Stomach smooth muscle (tissue), 2 donors: Measurements from ENCODE around the gene EFNB2.

Experiments used
- H3K27ac ChIP-seq: one replicate; pipeline ENCODE4 v1.7.0; 2013; ENCODE audit warnings: mild to moderate bottlenecking, low read length, inconsistent platforms
- H3K27me3 ChIP-seq, 2 donors: one replicate each; pipeline ENCODE4 v1.7.0; 2013; ENCODE audit warnings: low read length in 2 of 2; ENCODE audit not compliant: insufficient read depth in 2 of 2, control insufficient read depth in 1 of 2
- H3K36me3 ChIP-seq, 2 donors: one replicate each; pipeline ENCODE4 v1.7.0; 2013; ENCODE audit warnings: low read length in 2 of 2; ENCODE audit not compliant: control insufficient read depth in 2 of 2, insufficient read depth in 2 of 2
- H3K4me1 ChIP-seq: one replicate; pipeline ENCODE4 v1.7.0; 2013; ENCODE audit warnings: low read length; ENCODE audit not compliant: control insufficient read depth, insufficient read depth
- H3K4me3 ChIP-seq, 2 donors: one replicate each; pipeline ENCODE4 v1.7.0; 2013; ENCODE audit warnings: low read length in 2 of 2
- H3K9ac ChIP-seq, 2 donors: one replicate each; pipeline ENCODE4 v1.7.0; 2013; ENCODE audit warnings: low read length in 2 of 2, mild to moderate bottlenecking in 1 of 2
- H3K9me3 ChIP-seq, 2 donors: one replicate each; pipeline ENCODE4 v1.7.0; 2013; ENCODE audit warnings: low read length in 2 of 2; ENCODE audit not compliant: control insufficient read depth in 2 of 2
- donor health status: healthy.
- donor health status: Pancreatic carcinoma.

EFNB2 gene

GRCh38 chr13:106522898-106523525, 12.4 kb downstream of the EFNB2 start:
- H3K27ac ChIP-seq: peak overlapping the region; percentile 26
- H3K9ac ChIP-seq: peak overlapping the region in 1 of 2 donors; percentile 37
- peak overlapping the region in 1 of 2 donors; percentile 9 for H3K4me3 ChIP-seq
- no peaks in the 10 kb centered on the region for H3K27me3 ChIP-seq
- H3K4me1 ChIP-seq: peaks cover 30% of the 10 kb centered on the region
- no peaks in the 10 kb centered on the region for H3K9me3 ChIP-seq
- no peaks in the 10 kb centered on the region for H3K36me3 ChIP-seq

GRCh38 chr13:106522112-106522705, 13.3 kb downstream of the EFNB2 start:
- Histone ChIP-seq H3K9me3 (no peaks in the 10 kb centered on the region), H3K27ac (no peak overlapping the region), H3K4me1 (peaks cover 34% of the 10 kb centered on the region), H3K4me3 (no peak overlapping the region), H3K9ac (no peak overlapping the region), H3K36me3 (no peaks in the 10 kb centered on the region), H3K27me3 (no peaks in the 10 kb centered on the region)

DNA sequence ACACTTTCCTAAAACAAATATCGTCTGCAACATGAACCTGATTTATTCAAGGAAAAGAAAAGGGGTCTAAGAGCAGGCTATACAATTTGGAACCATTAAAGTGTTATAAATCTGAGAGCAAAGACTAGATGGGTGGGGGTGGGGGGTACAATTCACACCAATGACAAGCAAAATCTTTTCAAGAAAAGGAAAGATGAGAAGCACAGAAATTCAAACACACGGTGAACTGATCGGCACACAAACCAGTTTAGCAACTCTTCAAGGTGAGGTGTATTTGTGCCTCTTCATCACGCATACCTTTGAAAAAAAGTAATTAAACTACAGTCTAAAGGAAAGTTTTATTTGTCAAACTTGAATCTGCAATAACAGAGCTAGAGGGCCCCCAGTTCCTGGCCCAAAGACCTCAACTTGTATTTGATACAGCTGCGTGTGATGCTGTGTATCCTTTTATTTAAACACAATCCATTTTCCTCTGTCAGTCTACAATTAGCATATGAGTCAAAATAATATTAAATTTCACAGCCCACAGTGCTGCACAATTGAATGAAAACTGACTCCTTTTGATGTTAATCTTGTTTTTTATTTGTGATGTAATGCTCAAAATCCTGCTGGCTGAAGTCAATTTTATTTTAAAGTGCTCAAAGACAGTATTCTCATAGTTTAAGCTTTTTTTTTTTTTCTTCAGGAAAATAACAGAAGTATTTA, 14.2 kb downstream of the EFNB2 start:
- no peak overlapping the region for H3K4me3 ChIP-seq
- H3K36me3 ChIP-seq: no peaks in the 10 kb centered on the region
- no peak overlapping the region for H3K27ac ChIP-seq
- no peaks in the 10 kb centered on the region for H3K9me3 ChIP-seq
- H3K4me1 ChIP-seq: peaks cover 40% of the 10 kb centered on the region
- H3K27me3 ChIP-seq: no peaks in the 10 kb centered on the region
- no peak overlapping the region for H3K9ac ChIP-seq

- no peaks in the 10 kb centered on the region for H3K27me3 ChIP-seq
- no peak overlapping the region for H3K9ac ChIP-seq
- no peaks in the 10 kb centered on the region for H3K9me3 ChIP-seq
- H3K4me1 ChIP-seq: peaks cover 43% of the 10 kb centered on the region
- no peaks in the 10 kb centered on the region for H3K36me3 ChIP-seq
- no peak overlapping the region for H3K27ac ChIP-seq
- H3K4me3 ChIP-seq: peak overlapping the region in 1 of 2 donors; percentile 9
Measured at GRCh38 chr13:106520251-106521054, 15.0 kb downstream of the EFNB2 start.

- Histone ChIP-seq H3K4me3 (no peak overlapping the region), H3K4me1 (peaks cover 51% of the 10 kb centered on the region), H3K36me3 (no peaks in the 10 kb centered on the region), H3K27ac (no peak overlapping the region), H3K9ac (no peak overlapping the region), H3K9me3 (no peaks in the 10 kb centered on the region), H3K27me3 (no peaks in the 10 kb centered on the region)
Measured at GRCh38 chr13:106518512-106518911, 16.9 kb downstream of the EFNB2 start.

- H3K27me3 ChIP-seq: no peaks in the 10 kb centered on the region
- H3K9me3 ChIP-seq: no peaks in the 10 kb centered on the region
- peak overlapping the region in 1 of 2 donors; percentile 30 for H3K4me3 ChIP-seq
- no peak overlapping the region for H3K9ac ChIP-seq
- peaks cover 41% of the 10 kb centered on the region for H3K4me1 ChIP-seq
- H3K27ac ChIP-seq: peak overlapping the region; percentile 11
- H3K36me3 ChIP-seq: no peaks in the 10 kb centered on the region
Measured at GRCh38 chr13:106517109-106517847, 18.2 kb downstream of the EFNB2 start.

- Histone ChIP-seq H3K4me3 (peak overlapping the region in 1 of 2 donors; percentile 29), H3K9me3 (no peaks in the 10 kb centered on the region), H3K27ac (no peak overlapping the region), H3K9ac (no peak overlapping the region), H3K36me3 (peaks cover 0 to 3% of the 10 kb centered on the region in 2 donors), H3K4me1 (peaks cover 41% of the 10 kb centered on the region), H3K27me3 (no peaks in the 10 kb centered on the region)
Measured at GRCh38 chr13:106515635-106516254, 19.7 kb downstream of the EFNB2 start.

DNA sequence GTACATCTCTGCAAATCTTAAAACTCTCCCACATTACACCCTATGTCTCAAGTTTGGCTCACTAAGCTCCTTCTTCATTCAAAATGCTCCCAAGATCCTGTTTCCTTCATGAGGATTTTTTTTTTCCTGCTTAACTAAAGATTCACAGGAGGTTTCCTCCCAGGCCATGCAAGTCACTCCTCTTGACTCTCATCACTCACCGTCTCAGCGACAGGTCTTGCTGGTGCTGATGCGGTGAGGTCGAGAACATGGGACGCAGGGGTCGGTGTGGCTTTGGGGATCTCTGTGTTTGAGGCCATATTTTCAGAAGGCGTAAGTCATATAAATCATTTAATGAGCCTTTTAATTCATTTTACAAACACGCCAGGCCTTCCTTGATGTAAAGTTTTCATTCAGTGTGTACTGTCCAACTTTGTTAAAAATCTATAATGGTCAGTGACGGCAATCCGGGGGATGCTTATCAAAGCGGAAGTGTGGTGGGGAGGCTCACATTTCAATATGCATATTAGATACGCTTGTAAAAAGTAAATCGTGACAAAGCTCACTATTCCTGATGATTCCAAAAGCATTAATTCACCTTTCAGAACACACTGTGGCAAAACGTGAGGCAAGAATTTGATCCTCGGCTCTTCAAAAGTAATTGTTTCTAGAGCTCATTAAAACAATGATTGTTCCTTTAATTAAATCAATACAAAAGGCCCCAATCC, 20.4 kb downstream of the EFNB2 start:
- Histone ChIP-seq H3K36me3 (peaks cover 3% of the 10 kb centered on the region in 2 donors), H3K4me3 (no peak overlapping the region), H3K27me3 (no peaks in the 10 kb centered on the region), H3K9ac (peak overlapping the region; percentile 7 to 22), H3K27ac (peak overlapping the region; percentile 31), H3K9me3 (no peaks in the 10 kb centered on the region), H3K4me1 (peaks cover 34% of the 10 kb centered on the region)

- Histone ChIP-seq H3K27me3 (no peaks in the 10 kb centered on the region), H3K4me3 (no peak overlapping the region), H3K4me1 (peaks cover 23% of the 10 kb centered on the region), H3K27ac (peak overlapping the region; percentile 12), H3K9me3 (no peaks in the 10 kb centered on the region), H3K9ac (no peak overlapping the region), H3K36me3 (peaks cover 3% of the 10 kb centered on the region in 2 donors)
Measured at GRCh38 chr13:106513025-106513983, 22.2 kb downstream of the EFNB2 start.
